Measurements from ENCODE around the gene MSI2.
A peak's percentile ranks its signal among the peaks of the same experiment; 100 is the strongest.

The MSI2 gene

GRCh38 chr17:57518587-57519581 is 262.6 kb downstream of the MSI2 start:
- peak in 8 of 56 donors; percentile 17 to 40 (median 26) for DNase-seq

GRCh38 chr17:57519800-57520199 is 263.5 kb downstream of the MSI2 start:
- DNase-seq: no peak

- no peak for DNase-seq
Observed at GRCh38 chr17:57521606-57522005, 265.3 kb downstream of the MSI2 start.

- no peak for DNase-seq
Observed at GRCh38 chr17:57522042-57523005, 266.0 kb downstream of the MSI2 start.

- DNase-seq: peak in 12 of 56 donors; percentile 13 to 33 (median 22)
Observed at GRCh38 chr17:57523926-57524632, 267.8 kb downstream of the MSI2 start.

- DNase-seq: no peak
Observed at GRCh38 chr17:57524839-57525568, 268.7 kb downstream of the MSI2 start.

- DNase-seq: peak in 2 of 56 donors; percentile 21 to 27
Observed at GRCh38 chr17:57527221-57528057, 271.1 kb downstream of the MSI2 start.

GRCh38 chr17:57528058-57528451 is 271.7 kb downstream of the MSI2 start:
- no peak for DNase-seq

- DNase-seq: no peak
Observed at GRCh38 chr17:57530026-57530425, 273.7 kb downstream of the MSI2 start.

- DNase-seq: no peak
Observed at GRCh38 chr17:57530508-57530907, 274.2 kb downstream of the MSI2 start.

GRCh38 chr17:57531078-57531477 is 274.8 kb downstream of the MSI2 start:
- no peak for DNase-seq

GRCh38 chr17:57531648-57532504 is 275.6 kb downstream of the MSI2 start:
- DNase-seq: no peak

- DNase-seq: no peak
Observed at GRCh38 chr17:57532556-57532955, 276.2 kb downstream of the MSI2 start.

GRCh38 chr17:57532966-57533365 is 276.6 kb downstream of the MSI2 start:
- no peak for DNase-seq

- DNase-seq: no peak
Observed at GRCh38 chr17:57533684-57534305, 277.5 kb downstream of the MSI2 start.

GRCh38 chr17:57534863-57535248 is 278.5 kb downstream of the MSI2 start:
- DNase-seq: no peak

GRCh38 chr17:57535249-57535966 is 279.1 kb downstream of the MSI2 start:
- no peak for DNase-seq

Measured in amygdala (tissue), 56 donors.